ENCODE measurements around the gene ARHGAP12.

DNA sequence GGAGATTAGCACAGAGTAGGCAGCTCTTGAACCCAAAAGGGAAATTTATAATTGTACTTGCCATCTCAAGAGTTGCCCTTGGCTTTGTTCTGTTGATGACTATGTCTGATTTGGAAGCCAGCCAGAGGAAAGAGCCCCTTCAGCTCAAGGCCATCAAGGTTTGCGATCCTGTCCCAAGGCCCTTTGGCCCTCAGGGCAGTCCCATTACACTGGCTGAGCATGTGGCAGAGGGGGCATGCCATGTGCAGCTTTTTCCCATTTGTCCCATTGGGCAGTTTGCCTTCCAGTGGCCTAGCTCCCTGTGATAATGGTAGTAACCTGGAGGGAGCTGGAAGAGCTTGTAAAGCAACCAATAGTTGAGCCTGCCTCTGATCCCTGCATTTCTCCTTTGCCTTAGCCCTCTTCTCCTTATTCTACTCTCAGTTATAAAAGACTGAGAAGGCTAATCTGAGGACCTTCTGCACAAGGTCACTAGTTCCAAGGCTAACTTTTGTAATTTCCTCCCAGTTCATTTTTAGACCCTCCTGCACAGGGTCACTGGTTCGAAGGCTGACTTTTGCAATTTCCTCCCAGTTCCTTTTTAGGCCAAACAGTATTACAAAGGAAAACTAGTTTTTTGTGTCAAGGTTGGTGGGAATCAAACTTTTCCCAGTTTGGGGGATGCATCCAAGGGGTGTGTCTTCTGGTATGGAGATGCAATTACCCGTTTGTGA, 31.0 kb upstream of the ARHGAP12 start:
- TF ChIP-seq, protein P1, sequence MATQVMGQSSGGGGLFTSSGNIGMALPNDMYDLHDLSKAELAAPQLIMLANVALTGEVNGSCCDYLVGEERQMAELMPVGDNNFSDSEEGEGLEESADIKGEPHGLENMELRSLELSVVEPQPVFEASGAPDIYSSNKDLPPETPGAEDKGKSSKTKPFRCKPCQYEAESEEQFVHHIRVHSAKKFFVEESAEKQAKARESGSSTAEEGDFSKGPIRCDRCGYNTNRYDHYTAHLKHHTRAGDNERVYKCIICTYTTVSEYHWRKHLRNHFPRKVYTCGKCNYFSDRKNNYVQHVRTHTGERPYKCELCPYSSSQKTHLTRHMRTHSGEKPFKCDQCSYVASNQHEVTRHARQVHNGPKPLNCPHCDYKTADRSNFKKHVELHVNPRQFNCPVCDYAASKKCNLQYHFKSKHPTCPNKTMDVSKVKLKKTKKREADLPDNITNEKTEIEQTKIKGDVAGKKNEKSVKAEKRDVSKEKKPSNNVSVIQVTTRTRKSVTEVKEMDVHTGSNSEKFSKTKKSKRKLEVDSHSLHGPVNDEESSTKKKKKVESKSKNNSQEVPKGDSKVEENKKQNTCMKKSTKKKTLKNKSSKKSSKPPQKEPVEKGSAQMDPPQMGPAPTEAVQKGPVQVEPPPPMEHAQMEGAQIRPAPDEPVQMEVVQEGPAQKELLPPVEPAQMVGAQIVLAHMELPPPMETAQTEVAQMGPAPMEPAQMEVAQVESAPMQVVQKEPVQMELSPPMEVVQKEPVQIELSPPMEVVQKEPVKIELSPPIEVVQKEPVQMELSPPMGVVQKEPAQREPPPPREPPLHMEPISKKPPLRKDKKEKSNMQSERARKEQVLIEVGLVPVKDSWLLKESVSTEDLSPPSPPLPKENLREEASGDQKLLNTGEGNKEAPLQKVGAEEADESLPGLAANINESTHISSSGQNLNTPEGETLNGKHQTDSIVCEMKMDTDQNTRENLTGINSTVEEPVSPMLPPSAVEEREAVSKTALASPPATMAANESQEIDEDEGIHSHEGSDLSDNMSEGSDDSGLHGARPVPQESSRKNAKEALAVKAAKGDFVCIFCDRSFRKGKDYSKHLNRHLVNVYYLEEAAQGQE (IDR thresholded peaks at IDR 0.05; ENCODE audit: borderline replicate concordance): no peak
- no peak for TF ChIP-seq POLR2AphosphoS5 (IDR thresholded peaks at IDR 0.05)
- TF ChIP-seq, protein P2, sequence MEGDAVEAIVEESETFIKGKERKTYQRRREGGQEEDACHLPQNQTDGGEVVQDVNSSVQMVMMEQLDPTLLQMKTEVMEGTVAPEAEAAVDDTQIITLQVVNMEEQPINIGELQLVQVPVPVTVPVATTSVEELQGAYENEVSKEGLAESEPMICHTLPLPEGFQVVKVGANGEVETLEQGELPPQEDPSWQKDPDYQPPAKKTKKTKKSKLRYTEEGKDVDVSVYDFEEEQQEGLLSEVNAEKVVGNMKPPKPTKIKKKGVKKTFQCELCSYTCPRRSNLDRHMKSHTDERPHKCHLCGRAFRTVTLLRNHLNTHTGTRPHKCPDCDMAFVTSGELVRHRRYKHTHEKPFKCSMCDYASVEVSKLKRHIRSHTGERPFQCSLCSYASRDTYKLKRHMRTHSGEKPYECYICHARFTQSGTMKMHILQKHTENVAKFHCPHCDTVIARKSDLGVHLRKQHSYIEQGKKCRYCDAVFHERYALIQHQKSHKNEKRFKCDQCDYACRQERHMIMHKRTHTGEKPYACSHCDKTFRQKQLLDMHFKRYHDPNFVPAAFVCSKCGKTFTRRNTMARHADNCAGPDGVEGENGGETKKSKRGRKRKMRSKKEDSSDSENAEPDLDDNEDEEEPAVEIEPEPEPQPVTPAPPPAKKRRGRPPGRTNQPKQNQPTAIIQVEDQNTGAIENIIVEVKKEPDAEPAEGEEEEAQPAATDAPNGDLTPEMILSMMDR (IDR thresholded peaks at IDR 0.05; ENCODE audit: poor library complexity, severe bottlenecking): no peak
- no peak for TF ChIP-seq EZH2 (IDR thresholded peaks at IDR 0.05; ENCODE audit: borderline replicate concordance, insufficient read depth, low read length, poor library complexity, severe bottlenecking)
- TF ChIP-seq RAD21 (conservative IDR thresholded peaks at IDR 0.05): no peak
- no peak for TF ChIP-seq MXI1 (conservative IDR thresholded peaks at IDR 0.05; ENCODE audit: poor library complexity, severe bottlenecking)
- no peak for TF ChIP-seq TAF1 (IDR thresholded peaks at IDR 0.05; ENCODE audit: low read depth)

Measured in neural cell (in vitro differentiated cells).